GM19452 (cell line): Measurements from ENCODE around the gene CPTP.

Experiments
- ATAC-seq: cut with Tn5 transposase; IDR thresholded peaks from one replicate; pipeline ENCODE4 v1.9.1; 2021; ENCODE audit not compliant: unreplicated experiment

CPTP gene

GRCh38 chr1:1332774-1333480 lies 8.3 kb downstream of the CPTP start:
- ATAC-seq, result no peak

- no peak for ATAC-seq
These were observed 9.1 kb downstream of the CPTP start for GRCh38 chr1:1333551-1334241.

GRCh38 chr1:1334835-1335234 lies 10.2 kb downstream of the CPTP start:
- no peak for ATAC-seq

GRCh38 chr1:1335283-1335682 lies 10.7 kb downstream of the CPTP start:
- ATAC-seq, result no peak

- no peak for ATAC-seq
These were observed 11.2 kb downstream of the CPTP start for GRCh38 chr1:1335792-1336248.

GRCh38 chr1:1336446-1336845 lies 11.8 kb downstream of the CPTP start:
- ATAC-seq, result no peak

GRCh38 chr1:1336931-1337792 lies 12.6 kb downstream of the CPTP start:
- ATAC-seq, result no peak

GRCh38 chr1:1337793-1338147 lies 13.2 kb downstream of the CPTP start:
- no peak for ATAC-seq

GRCh38 chr1:1338278-1338677 lies 13.7 kb downstream of the CPTP start:
- ATAC-seq, result no peak

- ATAC-seq, result no peak
These were observed 15.6 kb downstream of the CPTP start for GRCh38 chr1:1340185-1340584.

- no peak for ATAC-seq
These were observed 16.4 kb downstream of the CPTP start for GRCh38 chr1:1340791-1341548.

- no peak for ATAC-seq
These were observed 17.0 kb downstream of the CPTP start for GRCh38 chr1:1341549-1342021.

- no peak for ATAC-seq
These were observed 17.5 kb downstream of the CPTP start for GRCh38 chr1:1342061-1342562.

GRCh38 chr1:1342584-1343115 lies 18.0 kb downstream of the CPTP start:
- ATAC-seq, result no peak

GRCh38 chr1:1343811-1344421 lies 19.3 kb downstream of the CPTP start:
- no peak for ATAC-seq

- ATAC-seq, result no peak
These were observed 20.2 kb downstream of the CPTP start for GRCh38 chr1:1344655-1345361.

- no peak for ATAC-seq
These were observed 20.8 kb downstream of the CPTP start for GRCh38 chr1:1345384-1345783.

GRCh38 chr1:1345860-1346500 lies 21.4 kb downstream of the CPTP start:
- no peak for ATAC-seq

GRCh38 chr1:1346501-1346890 lies 21.9 kb downstream of the CPTP start:
- no peak for ATAC-seq
